PC-9 (cell line): ENCODE data around the gene ACSS3. TPM values are rescaled to one million over a fixed set of nuclear protein-coding genes. Genes with fewer than 3 reads are reported as not detected.

Experiments
- BruUV-seq: library from RNA; stranded (reverse); fragments of 400-500 nt; replicated peaks from 2 replicates; lab custom pipeline; 2021; lab: Mats Ljungman, UMichigan
- CTCF ChIA-PET: fragments of 300-600 bp; sonication (Branson Sonifier 250); formaldehyde crosslinking; loops from one replicate; lab custom pipeline; 2022; ENCODE audit warnings: antibody characterized with exemption; lab: Charles Lee
- POLR2A ChIA-PET: fragments of 300-600 bp; sonication (Branson Sonifier 250); formaldehyde crosslinking; loops from one replicate; lab custom pipeline; 2022; ENCODE audit warnings: antibody characterized with exemption; ENCODE audit not compliant: unreplicated experiment; lab: Charles Lee
- DNase-seq, 2 experiments: peaks; one replicate each; pipeline versions ENCODE4 v3.0.0 to v3.0.0-alpha.2; 2015 to 2022; ENCODE audit warnings: mixed read lengths in 1 of 2
- H2AFZ ChIP-seq: fragments of 200-600 bp; sonication (generic); 2 replicates; pipeline ENCODE4 v1.8.1; 2017; ENCODE audit warnings: antibody characterized with exemption
- H3F3A ChIP-seq: fragments of 200-600 bp; sonication (generic); 2 replicates; pipeline ENCODE4 v1.8.1; 2017; ENCODE audit warnings: antibody characterized with exemption, mild to moderate bottlenecking, low read depth; ENCODE audit not compliant: insufficient read depth
- H3K27ac ChIP-seq: fragments of 200-600 bp; sonication (generic); 2 replicates; pipeline ENCODE4 v1.6.1; 2016; ENCODE audit warnings: mixed run types
- H3K27me3 ChIP-seq: fragments of 200-600 bp; sonication (generic); 2 replicates; pipeline ENCODE4 v1.6.1; 2016; ENCODE audit warnings: low read depth, mixed run types; ENCODE audit not compliant: insufficient read depth
- H3K36me3 ChIP-seq: fragments of 200-600 bp; sonication (generic); 2 replicates; pipeline ENCODE4 v1.6.1; 2016; ENCODE audit warnings: low read depth, mixed run types
- H3K4me1 ChIP-seq: fragments of 200-600 bp; sonication (generic); replicated peaks from 2 replicates; pipeline ENCODE4 v1.6.1; 2016; ENCODE audit warnings: mixed run types; ENCODE audit not compliant: insufficient read depth
- H3K4me2 ChIP-seq: fragments of 200-600 bp; sonication (generic); 2 replicates; pipeline ENCODE4 v1.6.1; 2017; ENCODE audit warnings: mixed run types
- H3K4me3 ChIP-seq: fragments of 200-600 bp; sonication (generic); 2 replicates; pipeline ENCODE4 v1.6.1; 2016; ENCODE audit warnings: mixed run types
- H3K79me2 ChIP-seq: fragments of 200-600 bp; sonication (generic); 2 replicates; pipeline ENCODE4 v1.6.1; 2017; ENCODE audit warnings: low read depth, mixed run types
- H3K9me2 ChIP-seq: fragments of 200-600 bp; sonication (generic); 2 replicates; pipeline ENCODE4 v1.8.1; 2017; ENCODE audit warnings: mild to moderate bottlenecking; ENCODE audit not compliant: insufficient read depth
- H3K9me3 ChIP-seq: fragments of 200-600 bp; sonication (generic); 2 replicates; pipeline ENCODE4 v1.8.1; 2016; ENCODE audit warnings: low read depth; ENCODE audit not compliant: insufficient read depth
- H4K20me1 ChIP-seq: fragments of 200-600 bp; sonication (generic); 2 replicates; pipeline ENCODE4 v1.8.1; 2017; ENCODE audit not compliant: insufficient read depth
- CTCF ChIP-seq: fragments of 200-600 bp; sonication (generic); conservative IDR thresholded peaks from 2 replicates; pipeline ENCODE4 v1.6.1; 2017; ENCODE audit warnings: mixed run types, antibody characterized with exemption, mild to moderate bottlenecking, moderate library complexity
- EZH2 ChIP-seq: fragments of 200-600 bp; sonication (generic); IDR thresholded peaks from 2 replicates; pipeline ENCODE4 v1.8.0; 2017; ENCODE audit warnings: antibody characterized with exemption, low read depth
- intact Hi-C: fragments of 100-400 bp; cut with micrococcal nuclease; formaldehyde crosslinking; loops from one replicate; pipeline ENCODE4 v1.10.0; 2022; ENCODE audit not compliant: unreplicated experiment
- total RNA-seq: library from RNA; stranded (reverse); gene quantifications from 2 replicates; pipeline ENCODE4 v1.2.3, GENCODE V29; 2021

ACSS3 gene
- total RNA-seq, 1 experiment from 2014 or later, result 8.5 TPM

- peak in 1 of 2 experiments; percentile 6 for DNase-seq
- TF ChIP-seq EZH2 (no peak), CTCF (no peak)
- no peak overlapping the region for H3K4me3 ChIP-seq
These were observed 206.3 kb downstream of the ACSS3 start for GRCh38 chr12:81284137-81284536.

DNA sequence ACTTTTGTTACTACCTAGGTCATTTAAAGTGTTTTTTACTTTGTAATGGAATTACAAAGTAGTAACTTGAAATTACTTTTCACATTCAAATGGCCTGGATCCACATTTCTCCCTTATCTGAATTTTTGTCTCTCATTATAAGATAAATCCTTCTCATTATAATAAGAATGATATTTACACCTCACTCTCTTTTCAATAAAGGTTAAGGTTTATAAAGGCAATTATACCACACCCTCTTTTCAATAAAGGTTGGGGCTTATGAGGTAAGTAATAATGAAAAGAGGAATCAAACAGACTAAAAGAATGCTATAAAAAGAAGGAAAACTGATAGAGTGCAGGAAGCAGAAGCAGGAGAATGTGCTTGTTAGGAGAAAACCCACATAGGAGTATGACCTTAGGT is 210.8 kb downstream of the ACSS3 start:
- no peak for DNase-seq
- Histone ChIP-seq H3K27ac (no peak overlapping the region), H3K9me3 (no peaks in the 10 kb centered on the region), H3K4me1 (no peaks in the 10 kb centered on the region), H3K27me3 (no peaks in the 10 kb centered on the region), H3K4me2 (no peak overlapping the region), H3K36me3 (no peaks in the 10 kb centered on the region), H3K79me2 (no peaks in the 10 kb centered on the region), H4K20me1 (no peaks in the 10 kb centered on the region; the same call in 1 of the 2 replicates), H2AFZ (no peak overlapping the region), H3F3A (no peaks in the 10 kb centered on the region), H3K9me2 (no peaks in the 10 kb centered on the region; the same call in 1 of the 2 replicates), H3K4me3 (no peak overlapping the region)
- no peak for TF ChIP-seq EZH2
- BruUV-seq, result no TSS peak
- CTCF ChIA-PET, result no interaction called here
- POLR2A ChIA-PET, result no interaction called here
- intact Hi-C loops, result loop anchor here (10.0 kb wide), 1 partner anchor 336 kb away; no protein-coding TSS in a partner anchor

More at GRCh38 chr12:81284137-81284536, 206.3 kb downstream of the ACSS3 start:
- Histone ChIP-seq H3K79me2 (no peaks in the 10 kb centered on the region), H3K4me1 (no peaks in the 10 kb centered on the region), H3K27ac (no peak overlapping the region), H3F3A (no peaks in the 10 kb centered on the region), H3K9me2 (no peaks in the 10 kb centered on the region; the same call in 1 of the 2 replicates), H3K9me3 (no peaks in the 10 kb centered on the region), H3K27me3 (no peaks in the 10 kb centered on the region), H3K4me2 (no peak overlapping the region), H4K20me1 (no peaks in the 10 kb centered on the region; the same call in 1 of the 2 replicates), H3K36me3 (no peaks in the 10 kb centered on the region), H2AFZ (no peak overlapping the region)
- intact Hi-C loops, result loop anchor here (10.0 kb wide), 1 partner anchor 341 kb away; no protein-coding TSS in a partner anchor
- ChIA-PET CTCF (no interaction called here), POLR2A (no interaction called here)
- no TSS peak for BruUV-seq

DNA sequence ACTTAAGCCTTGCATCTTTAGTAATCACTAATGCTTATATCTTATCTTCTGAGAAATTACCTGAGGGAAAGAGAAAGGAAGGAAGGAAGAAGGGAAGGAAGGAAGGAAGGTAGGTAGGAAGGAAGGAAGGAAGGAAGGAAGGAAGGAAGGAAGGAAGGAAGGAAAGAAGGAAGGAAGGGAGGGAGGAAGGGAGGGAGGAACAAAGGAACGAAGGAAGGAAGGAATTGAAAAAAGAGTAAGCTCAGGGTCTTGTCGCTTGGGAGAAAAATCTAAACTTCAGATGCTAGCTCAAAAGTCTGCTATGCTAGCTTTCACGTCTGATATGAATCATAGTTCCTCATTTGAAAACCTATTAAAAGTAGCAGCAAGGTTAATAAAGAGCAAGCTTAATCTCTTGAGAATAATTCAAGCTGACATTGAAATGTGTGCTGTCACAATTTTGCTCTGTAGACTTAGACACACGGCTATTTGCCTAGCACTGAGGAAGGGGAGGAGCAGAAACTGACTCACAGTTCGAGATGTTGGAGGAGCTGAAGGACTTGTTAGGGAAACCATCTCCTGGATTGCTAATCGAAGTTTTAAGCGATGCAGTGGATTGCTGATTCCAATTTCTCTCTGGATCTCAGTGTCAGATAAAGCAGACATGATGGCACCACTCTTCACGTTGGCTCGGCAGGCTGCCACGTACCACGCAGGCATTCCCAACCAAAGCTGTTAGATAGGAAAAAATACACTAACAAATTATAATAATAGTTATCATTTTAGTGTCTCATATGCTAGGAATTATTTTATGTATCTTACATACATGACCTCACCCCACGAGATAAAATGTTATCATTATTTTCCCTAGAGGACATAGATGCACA is 216.7 kb downstream of the ACSS3 start:
- Histone ChIP-seq H3K9me2 (no peaks in the 10 kb centered on the region), H3K36me3 (no peaks in the 10 kb centered on the region), H3K9me3 (no peaks in the 10 kb centered on the region), H2AFZ (no peak overlapping the region), H3K27me3 (no peaks in the 10 kb centered on the region), H3K4me1 (no peaks in the 10 kb centered on the region), H3F3A (no peaks in the 10 kb centered on the region), H3K27ac (no peak overlapping the region), H3K4me3 (no peak overlapping the region), H3K4me2 (no peak overlapping the region), H4K20me1 (no peaks in the 10 kb centered on the region), H3K79me2 (no peaks in the 10 kb centered on the region)
- no peak for DNase-seq
- CTCF ChIA-PET, result no interaction called here
- intact Hi-C loops, result no loop called here
- no TSS peak for BruUV-seq
- POLR2A ChIA-PET, result no interaction called here
- TF ChIP-seq CTCF, result no peak
- no peak for TF ChIP-seq EZH2
